Measurements from ENCODE around the gene PGF. TPM values are rescaled to one million over a fixed set of nuclear protein-coding genes. Genes with fewer than 3 reads are reported as not detected.

Gene PGF
- total and polyA plus RNA-seq, 2 of the 13 experiments (the other 11 are each of a cell fraction or from before 2014, with no cell fraction given) = 10.7 to 27.5 TPM

- no peak for TF ChIP-seq MAZ (IDR thresholded peaks at IDR 0.05; ENCODE audit: borderline replicate concordance, low read depth, low read length)
- TF ChIP-seq MAZ (CRISPR knock-in tag; IDR thresholded peaks at IDR 0.05; ENCODE audit: low read depth) = peak; percentile 51; the same call in 1 of the 2 replicates
- peak; percentile 53; the same call in 1 of the 2 replicates for TF ChIP-seq RBFOX2 (IDR thresholded peaks at IDR 0.05; ENCODE audit: low read depth, low read length)
- peak; percentile 78 for TF ChIP-seq ZFY (CRISPR knock-in tag; IDR thresholded peaks at IDR 0.05)
- peak in 1 of 2 experiments; percentile 3; a peak in 1 of 4 replicates for TF ChIP-seq HMGXB4 (CRISPR knock-in tag; IDR thresholded peaks at IDR 0.05; ENCODE audit: borderline replicate concordance in 1 of 2, low read depth in 1 of 2)
- TF ChIP-seq DMAP1 (CRISPR knock-in tag; IDR thresholded peaks at IDR 0.05) = peak; percentile 86
- TF ChIP-seq ZNF816 (CRISPR knock-in tag; IDR thresholded peaks at IDR 0.05; ENCODE audit: borderline replicate concordance) = 0 out of 2 replicates have a peak, but pooled peaks have one; percentile 75
- peak; percentile 29; the same call in 1 of the 2 replicates for TF ChIP-seq KDM2A (CRISPR knock-in tag; IDR thresholded peaks at IDR 0.05; ENCODE audit: borderline replicate concordance, low read depth)
- TF ChIP-seq GATAD1 (CRISPR knock-in tag; IDR thresholded peaks at IDR 0.05) = peak; percentile 34; the same call in 1 of the 2 replicates
- TF ChIP-seq FOXJ3 (CRISPR knock-in tag; IDR thresholded peaks at IDR 0.05; ENCODE audit: borderline replicate concordance) = no peak
- no peak for TF ChIP-seq NR2F6 (IDR thresholded peaks at IDR 0.05)
- TF ChIP-seq NR2F6 (CRISPR knock-in tag; IDR thresholded peaks at IDR 0.05) = 0 out of 2 replicates have a peak, but pooled peaks have one; percentile 7
- 0 out of 2 replicates have a peak, but pooled peaks have one; percentile 52 for TF ChIP-seq ZNF83 (CRISPR knock-in tag; IDR thresholded peaks at IDR 0.05; ENCODE audit: borderline replicate concordance)
- 0 out of 2 replicates have a peak, but pooled peaks have one; percentile 46 for TF ChIP-seq MAF1 (CRISPR knock-in tag; IDR thresholded peaks at IDR 0.05; ENCODE audit: borderline replicate concordance)
- TF ChIP-seq ZSCAN31 (CRISPR knock-in tag; IDR thresholded peaks at IDR 0.05; ENCODE audit: low read depth) = peak; percentile 55; the same call in 1 of the 2 replicates
- peak; percentile 19; the same call in 1 of the 2 replicates for TF ChIP-seq IRF9 (CRISPR knock-in tag; IDR thresholded peaks at IDR 0.05; ENCODE audit: borderline replicate concordance)
- TF ChIP-seq ZNF574 (CRISPR knock-in tag; IDR thresholded peaks at IDR 0.05) = peak; percentile 29; the same call in 1 of the 2 replicates
- TF ChIP-seq RXRA (CRISPR knock-in tag; IDR thresholded peaks at IDR 0.05) = 0 out of 2 replicates have a peak, but pooled peaks have one; percentile 13
- no peak for TF ChIP-seq ATF3 (CRISPR knock-in tag; IDR thresholded peaks at IDR 0.05)
- peak in 1 of 2 experiments; percentile 57; a peak in 2 of 4 replicates for TF ChIP-seq POLR2A (IDR thresholded peaks at IDR 0.05; ENCODE audit: insufficient read depth in 1 of 2, low read depth in 2 of 2, low read length in 2 of 2)
- no peak for TF ChIP-seq USF2 (IDR thresholded peaks at IDR 0.05; ENCODE audit: low read depth, low read length)
- no peak for TF ChIP-seq USF2 (CRISPR knock-in tag; IDR thresholded peaks at IDR 0.05; ENCODE audit: borderline replicate concordance)
These were observed 4.5 kb downstream of the PGF start (continued) for GRCh38 chr14:74950795-74951442.
